Sigmoid colon (tissue), 3 donors: Measurements from ENCODE around the gene NKAPL.

Source experiments
- POLR2A ChIP-seq, 2 donors: fragments of 450-650 bp; IDR thresholded peaks; one replicate each; pipeline ENCODE4 v1.6.1; 2016; ENCODE audit warnings: antibody characterized with exemption in 2 of 2, mild to moderate bottlenecking in 2 of 2, moderate library complexity in 2 of 2
- TF ChIP-seq, protein P1 (sequence below), 4 experiments: fragments of 450-650 bp in 3 of 4; fragments of 200-600 bp in 1 of 4; IDR thresholded peaks; one replicate each; pipeline ENCODE4 v1.5.1; 2016 to 2019; ENCODE audit warnings: antibody characterized with exemption in 4 of 4, mild to moderate bottlenecking in 3 of 4, moderate library complexity in 2 of 4

DNA sequence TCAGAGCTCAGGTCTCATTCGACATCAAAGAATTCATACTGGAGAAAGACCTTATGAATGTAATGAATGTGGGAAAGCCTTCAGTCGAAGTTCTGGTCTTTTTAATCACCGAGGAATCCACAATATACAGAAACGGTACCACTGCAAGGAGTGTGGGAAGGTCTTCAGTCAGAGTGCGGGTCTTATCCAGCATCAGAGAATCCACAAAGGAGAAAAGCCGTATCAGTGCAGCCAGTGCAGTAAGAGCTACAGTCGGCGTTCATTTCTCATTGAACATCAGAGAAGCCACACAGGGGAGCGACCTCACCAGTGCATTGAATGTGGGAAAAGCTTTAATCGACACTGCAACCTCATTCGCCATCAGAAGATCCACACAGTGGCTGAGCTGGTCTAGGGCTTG is 26.3 kb upstream of the NKAPL start:
- TF ChIP-seq, protein P1, sequence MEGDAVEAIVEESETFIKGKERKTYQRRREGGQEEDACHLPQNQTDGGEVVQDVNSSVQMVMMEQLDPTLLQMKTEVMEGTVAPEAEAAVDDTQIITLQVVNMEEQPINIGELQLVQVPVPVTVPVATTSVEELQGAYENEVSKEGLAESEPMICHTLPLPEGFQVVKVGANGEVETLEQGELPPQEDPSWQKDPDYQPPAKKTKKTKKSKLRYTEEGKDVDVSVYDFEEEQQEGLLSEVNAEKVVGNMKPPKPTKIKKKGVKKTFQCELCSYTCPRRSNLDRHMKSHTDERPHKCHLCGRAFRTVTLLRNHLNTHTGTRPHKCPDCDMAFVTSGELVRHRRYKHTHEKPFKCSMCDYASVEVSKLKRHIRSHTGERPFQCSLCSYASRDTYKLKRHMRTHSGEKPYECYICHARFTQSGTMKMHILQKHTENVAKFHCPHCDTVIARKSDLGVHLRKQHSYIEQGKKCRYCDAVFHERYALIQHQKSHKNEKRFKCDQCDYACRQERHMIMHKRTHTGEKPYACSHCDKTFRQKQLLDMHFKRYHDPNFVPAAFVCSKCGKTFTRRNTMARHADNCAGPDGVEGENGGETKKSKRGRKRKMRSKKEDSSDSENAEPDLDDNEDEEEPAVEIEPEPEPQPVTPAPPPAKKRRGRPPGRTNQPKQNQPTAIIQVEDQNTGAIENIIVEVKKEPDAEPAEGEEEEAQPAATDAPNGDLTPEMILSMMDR (IDR thresholded peaks at IDR 0.05), result no peak
- no peak for TF ChIP-seq POLR2A (IDR thresholded peaks at IDR 0.05)
